ENCODE data around the gene ZNF474. TPM values are rescaled to one million over a fixed set of nuclear protein-coding genes. Genes with fewer than 3 reads are reported as not detected.

Gene ZNF474
- total RNA-seq, 1 donor from 2014 or later = 1.3 TPM

DNA sequence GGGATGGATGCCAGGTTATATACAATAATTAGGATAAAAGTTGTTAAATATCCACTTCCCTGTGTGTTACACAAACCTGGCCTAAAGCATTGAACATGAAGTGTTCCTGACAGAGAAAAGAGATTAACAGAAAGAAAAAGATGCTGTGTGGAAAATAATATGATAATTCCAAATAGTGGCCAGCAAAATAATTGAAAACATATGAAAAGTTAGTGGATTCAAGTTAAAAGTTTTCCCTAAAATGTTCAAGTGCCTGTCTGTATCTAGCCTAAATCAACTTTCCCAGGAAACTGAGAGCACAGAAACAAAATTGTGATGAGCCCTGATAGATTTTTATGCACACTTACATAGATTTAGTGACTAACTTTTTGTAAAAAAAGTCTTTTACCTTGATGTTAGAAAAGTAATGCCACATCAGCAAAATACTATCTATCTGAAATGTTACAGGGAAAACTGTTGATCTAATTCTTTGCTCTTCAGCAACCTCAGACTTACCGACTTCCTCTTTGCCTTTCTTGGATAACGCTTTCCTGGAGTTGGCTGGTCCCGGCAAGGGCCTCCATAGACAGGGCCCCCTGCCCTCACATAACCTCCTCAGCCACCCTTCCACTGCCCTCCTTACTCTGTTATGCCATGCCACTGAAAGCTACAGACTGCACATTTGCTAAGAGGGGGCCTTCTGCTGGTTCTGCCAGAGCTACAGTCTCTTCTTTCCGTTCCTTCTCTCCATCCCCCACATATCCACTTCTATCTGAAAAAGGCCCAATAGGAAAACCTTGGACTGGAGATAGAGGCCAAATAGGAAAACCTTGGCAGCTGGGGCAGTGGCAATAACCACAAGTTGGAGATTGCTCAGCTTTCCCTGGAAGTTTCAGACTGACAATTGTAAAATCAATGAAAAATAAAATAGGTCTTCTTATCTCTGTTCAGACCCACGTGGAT, 44.4 kb downstream of the ZNF474 start:
- Histone ChIP-seq H3K4me3 (no peak overlapping the region), H2AFZ (replicated peaks) (no peak overlapping the region), H3K4me1 (peaks cover 9% of the 10 kb centered on the region), H4K20me1 (ENCODE audit: low read depth) (no peaks in the 10 kb centered on the region), H3K27me3 (no peaks in the 10 kb centered on the region), H3K27ac (no peak overlapping the region), H3F3A (ENCODE audit: low read depth) (no peaks in the 10 kb centered on the region), H3K4me2 (no peak overlapping the region), H3K9ac (no peak overlapping the region), H3K36me3 (no peaks in the 10 kb centered on the region), H3K9me3 (ENCODE audit: low read depth) (no peaks in the 10 kb centered on the region), H3K79me2 (ENCODE audit: low read depth) (no peaks in the 10 kb centered on the region)
- no peak for DNase-seq (ENCODE audit: low spot score)
- Mint-ChIP-seq H3K27ac (no peak overlapping the region), H3K4me1 (peaks cover 6% of the 10 kb centered on the region), H3K36me3 (no peaks in the 10 kb centered on the region), H3K27me3 (ENCODE audit: insufficient read depth, low read depth) (peaks cover 3% of the 10 kb centered on the region), H3K9me3 (no peaks in the 10 kb centered on the region), H3K4me3 (no peak overlapping the region)
- TF ChIP-seq EZH2 (IDR thresholded peaks at IDR 0.05) = no peak
- no peak for TF ChIP-seq EZH2phosphoT487 (IDR thresholded peaks at IDR 0.05)
- TF ChIP-seq, protein P1, sequence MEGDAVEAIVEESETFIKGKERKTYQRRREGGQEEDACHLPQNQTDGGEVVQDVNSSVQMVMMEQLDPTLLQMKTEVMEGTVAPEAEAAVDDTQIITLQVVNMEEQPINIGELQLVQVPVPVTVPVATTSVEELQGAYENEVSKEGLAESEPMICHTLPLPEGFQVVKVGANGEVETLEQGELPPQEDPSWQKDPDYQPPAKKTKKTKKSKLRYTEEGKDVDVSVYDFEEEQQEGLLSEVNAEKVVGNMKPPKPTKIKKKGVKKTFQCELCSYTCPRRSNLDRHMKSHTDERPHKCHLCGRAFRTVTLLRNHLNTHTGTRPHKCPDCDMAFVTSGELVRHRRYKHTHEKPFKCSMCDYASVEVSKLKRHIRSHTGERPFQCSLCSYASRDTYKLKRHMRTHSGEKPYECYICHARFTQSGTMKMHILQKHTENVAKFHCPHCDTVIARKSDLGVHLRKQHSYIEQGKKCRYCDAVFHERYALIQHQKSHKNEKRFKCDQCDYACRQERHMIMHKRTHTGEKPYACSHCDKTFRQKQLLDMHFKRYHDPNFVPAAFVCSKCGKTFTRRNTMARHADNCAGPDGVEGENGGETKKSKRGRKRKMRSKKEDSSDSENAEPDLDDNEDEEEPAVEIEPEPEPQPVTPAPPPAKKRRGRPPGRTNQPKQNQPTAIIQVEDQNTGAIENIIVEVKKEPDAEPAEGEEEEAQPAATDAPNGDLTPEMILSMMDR (IDR thresholded peaks at IDR 0.05) = no peak

DNA sequence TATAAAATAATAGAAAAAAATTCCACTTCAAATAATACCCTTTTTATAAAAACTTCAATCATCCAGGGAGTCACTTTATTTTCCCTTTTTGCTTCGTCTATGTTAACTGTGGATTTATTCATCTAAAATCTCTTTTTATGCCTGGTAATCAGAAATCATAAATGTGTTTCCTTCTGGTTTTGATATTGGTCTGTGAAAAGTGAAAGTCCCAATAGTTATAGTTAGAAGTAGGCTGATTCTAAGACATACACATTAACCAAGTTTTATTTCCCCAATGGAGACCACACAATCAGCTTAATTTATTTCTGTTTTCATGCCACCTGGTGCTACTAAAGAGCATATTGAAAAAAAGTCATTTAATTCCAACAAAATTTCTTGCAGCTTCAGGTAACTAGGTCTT, 45.7 kb downstream of the ZNF474 start:
- no peak for DNase-seq (ENCODE audit: low spot score)
- Histone ChIP-seq H3F3A (ENCODE audit: low read depth) (no peaks in the 10 kb centered on the region), H2AFZ (replicated peaks) (no peak overlapping the region), H3K36me3 (no peaks in the 10 kb centered on the region), H3K27me3 (no peaks in the 10 kb centered on the region), H3K4me1 (peaks cover 9% of the 10 kb centered on the region), H3K79me2 (ENCODE audit: low read depth) (no peaks in the 10 kb centered on the region), H3K27ac (no peak overlapping the region), H3K4me2 (no peak overlapping the region), H3K9me3 (ENCODE audit: low read depth) (no peaks in the 10 kb centered on the region), H3K4me3 (no peak overlapping the region), H3K9ac (no peak overlapping the region), H4K20me1 (ENCODE audit: low read depth) (no peaks in the 10 kb centered on the region)
- TF ChIP-seq EZH2 (IDR thresholded peaks at IDR 0.05) = no peak
- TF ChIP-seq, protein P1 (IDR thresholded peaks at IDR 0.05) = no peak
- TF ChIP-seq EZH2phosphoT487 (IDR thresholded peaks at IDR 0.05) = no peak
- no peaks in the 10 kb centered on the region for H3K36me3 Mint-ChIP-seq
- H3K27me3 Mint-ChIP-seq (ENCODE audit: insufficient read depth, low read depth) = no peaks in the 10 kb centered on the region
- H3K27ac Mint-ChIP-seq = no peak overlapping the region
- H3K4me1 Mint-ChIP-seq = peaks cover 6% of the 10 kb centered on the region
- H3K4me3 Mint-ChIP-seq = no peak overlapping the region
- peaks cover 2% of the 10 kb centered on the region for H3K9me3 Mint-ChIP-seq

DNA sequence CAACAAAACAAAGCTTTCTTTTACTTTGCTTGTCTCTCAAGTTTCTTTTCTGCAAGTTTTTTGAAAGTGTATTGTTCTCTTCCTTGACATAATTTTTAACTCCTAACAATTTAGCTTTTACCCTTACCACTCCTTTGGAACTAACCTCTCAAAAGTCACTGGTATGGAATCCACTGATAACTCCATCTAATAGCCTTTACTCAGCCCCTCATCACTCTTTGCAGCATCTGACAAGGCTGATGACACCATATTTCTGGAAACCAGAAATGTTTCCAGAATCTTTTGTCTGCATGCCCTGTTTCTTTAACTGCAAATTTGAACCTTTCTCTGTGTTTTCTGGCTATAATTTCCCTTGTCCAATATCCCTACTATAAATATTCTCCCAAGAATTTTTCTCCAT, 46.5 kb downstream of the ZNF474 start:
- H2AFZ ChIP-seq (replicated peaks) = no peak overlapping the region
- H3K9ac ChIP-seq = no peak overlapping the region
- H3K79me2 ChIP-seq (ENCODE audit: low read depth) = no peaks in the 10 kb centered on the region
- peaks cover 3% of the 10 kb centered on the region for H3K4me1 ChIP-seq
- H3K4me3 ChIP-seq = no peak overlapping the region
- Mint-ChIP-seq H3K27me3 (ENCODE audit: insufficient read depth, low read depth) (no peaks in the 10 kb centered on the region), H3K4me3 (no peak overlapping the region), H3K9me3 (peaks cover 2% of the 10 kb centered on the region), H3K27ac (no peak overlapping the region), H3K36me3 (no peaks in the 10 kb centered on the region), H3K4me1 (no peaks in the 10 kb centered on the region)
- no peaks in the 10 kb centered on the region for H4K20me1 ChIP-seq (ENCODE audit: low read depth)
- H3K4me2 ChIP-seq = no peak overlapping the region
- H3F3A ChIP-seq (ENCODE audit: low read depth) = no peaks in the 10 kb centered on the region
- DNase-seq (ENCODE audit: low spot score) = no peak
- H3K9me3 ChIP-seq (ENCODE audit: low read depth) = no peaks in the 10 kb centered on the region
- no peaks in the 10 kb centered on the region for H3K27me3 ChIP-seq
- TF ChIP-seq EZH2 (IDR thresholded peaks at IDR 0.05) = no peak
- no peak for TF ChIP-seq EZH2phosphoT487 (IDR thresholded peaks at IDR 0.05)
- TF ChIP-seq, protein P1 (IDR thresholded peaks at IDR 0.05) = no peak
- H3K27ac ChIP-seq = no peak overlapping the region
- no peaks in the 10 kb centered on the region for H3K36me3 ChIP-seq
